Measurements from ENCODE around the gene MAP2K3.

Gene MAP2K3

DNA sequence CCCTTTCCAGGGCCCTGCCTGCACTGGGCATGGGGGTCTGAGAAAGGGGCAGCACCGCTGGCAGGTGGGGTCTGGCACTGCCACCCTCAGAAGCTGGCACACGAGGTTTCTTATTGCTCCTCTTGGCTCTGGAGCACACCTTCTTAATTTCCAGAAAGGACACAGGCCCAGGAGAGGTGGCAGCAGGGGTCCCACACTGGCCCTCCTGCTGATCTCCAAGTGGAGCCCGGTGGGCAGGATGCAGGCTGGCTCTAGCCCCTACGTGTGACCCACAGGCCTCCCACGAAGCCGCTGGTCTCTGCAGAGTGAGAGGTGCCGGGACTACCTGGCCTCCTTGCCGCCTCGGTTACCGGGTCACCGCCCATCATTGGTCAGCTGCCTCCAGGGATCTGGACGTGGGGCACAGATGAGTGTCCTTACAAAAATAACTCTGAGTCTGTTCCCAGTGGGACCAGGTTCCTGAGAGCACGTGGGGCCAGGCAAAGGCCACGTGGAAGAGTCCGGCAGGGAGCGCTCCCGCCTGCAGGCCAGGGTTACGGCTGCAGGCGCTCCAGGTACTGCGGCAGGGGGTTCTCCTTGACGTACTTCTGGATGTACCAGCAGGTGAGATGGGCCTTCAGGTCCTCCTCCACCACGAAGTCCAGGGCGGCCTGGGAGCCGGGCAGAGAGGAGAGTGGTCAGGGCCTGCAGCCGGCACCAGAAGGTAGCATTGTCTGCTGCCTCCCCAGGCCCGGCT, 41.6 kb upstream of the MAP2K3 start:
- DNase-seq (ENCODE audit: low read depth): no peak
- TF ChIP-seq, protein P1, sequence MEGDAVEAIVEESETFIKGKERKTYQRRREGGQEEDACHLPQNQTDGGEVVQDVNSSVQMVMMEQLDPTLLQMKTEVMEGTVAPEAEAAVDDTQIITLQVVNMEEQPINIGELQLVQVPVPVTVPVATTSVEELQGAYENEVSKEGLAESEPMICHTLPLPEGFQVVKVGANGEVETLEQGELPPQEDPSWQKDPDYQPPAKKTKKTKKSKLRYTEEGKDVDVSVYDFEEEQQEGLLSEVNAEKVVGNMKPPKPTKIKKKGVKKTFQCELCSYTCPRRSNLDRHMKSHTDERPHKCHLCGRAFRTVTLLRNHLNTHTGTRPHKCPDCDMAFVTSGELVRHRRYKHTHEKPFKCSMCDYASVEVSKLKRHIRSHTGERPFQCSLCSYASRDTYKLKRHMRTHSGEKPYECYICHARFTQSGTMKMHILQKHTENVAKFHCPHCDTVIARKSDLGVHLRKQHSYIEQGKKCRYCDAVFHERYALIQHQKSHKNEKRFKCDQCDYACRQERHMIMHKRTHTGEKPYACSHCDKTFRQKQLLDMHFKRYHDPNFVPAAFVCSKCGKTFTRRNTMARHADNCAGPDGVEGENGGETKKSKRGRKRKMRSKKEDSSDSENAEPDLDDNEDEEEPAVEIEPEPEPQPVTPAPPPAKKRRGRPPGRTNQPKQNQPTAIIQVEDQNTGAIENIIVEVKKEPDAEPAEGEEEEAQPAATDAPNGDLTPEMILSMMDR (conservative IDR thresholded peaks at IDR 0.05; ENCODE audit: low read length): no peak
- H3K4me3 ChIP-seq (ENCODE audit: low read length): no peak overlapping the region

DNA sequence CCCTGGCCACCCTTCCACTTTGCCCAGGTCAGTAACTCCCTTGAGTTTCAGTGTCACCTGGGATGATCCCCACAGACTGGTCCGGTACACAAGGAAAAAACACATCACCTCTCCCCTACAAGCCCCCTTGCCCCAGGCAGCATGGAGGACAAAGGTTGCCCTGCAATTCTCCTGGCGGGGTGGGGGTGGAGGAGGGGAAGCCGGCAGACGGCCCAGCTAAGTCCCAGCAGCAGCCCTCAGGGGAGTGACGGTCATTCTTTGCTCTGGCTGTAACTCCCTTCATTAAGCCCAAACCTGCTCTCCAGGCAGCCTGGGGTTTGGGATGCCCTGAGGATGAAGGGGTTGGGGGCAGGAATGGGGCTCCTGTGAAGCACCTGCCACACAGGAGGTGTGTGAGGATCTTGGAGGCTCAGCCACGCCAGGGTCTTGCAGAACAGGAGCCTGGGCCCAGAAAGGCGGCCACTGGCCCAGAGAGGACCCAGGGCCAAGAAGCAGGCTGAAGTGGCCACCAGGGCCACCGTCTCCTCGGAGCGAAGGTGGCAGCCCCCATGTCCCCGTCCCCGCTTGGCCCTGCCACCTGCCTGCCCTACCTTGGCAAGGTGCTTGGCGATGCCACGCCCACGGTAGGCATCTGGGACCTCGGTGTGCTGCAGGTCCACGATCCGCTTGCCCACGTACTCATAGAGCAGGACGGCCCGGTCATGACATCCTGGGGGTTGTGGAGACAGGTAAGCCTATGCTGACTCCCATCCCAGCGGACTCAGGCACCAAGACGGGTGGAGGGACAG, 40.8 kb upstream of the MAP2K3 start:
- TF ChIP-seq, protein P1 (conservative IDR thresholded peaks at IDR 0.05; ENCODE audit: low read length): no peak
- DNase-seq (ENCODE audit: low read depth): no peak
- H3K4me3 ChIP-seq (ENCODE audit: low read length): no peak overlapping the region

GRCh38 chr17:21245639-21246084, 38.8 kb upstream of the MAP2K3 start:
- H3K4me3 ChIP-seq (ENCODE audit: low read length): no peak overlapping the region
- no peak for DNase-seq (ENCODE audit: low read depth)
- TF ChIP-seq, protein P1 (conservative IDR thresholded peaks at IDR 0.05; ENCODE audit: low read length): no peak

DNA sequence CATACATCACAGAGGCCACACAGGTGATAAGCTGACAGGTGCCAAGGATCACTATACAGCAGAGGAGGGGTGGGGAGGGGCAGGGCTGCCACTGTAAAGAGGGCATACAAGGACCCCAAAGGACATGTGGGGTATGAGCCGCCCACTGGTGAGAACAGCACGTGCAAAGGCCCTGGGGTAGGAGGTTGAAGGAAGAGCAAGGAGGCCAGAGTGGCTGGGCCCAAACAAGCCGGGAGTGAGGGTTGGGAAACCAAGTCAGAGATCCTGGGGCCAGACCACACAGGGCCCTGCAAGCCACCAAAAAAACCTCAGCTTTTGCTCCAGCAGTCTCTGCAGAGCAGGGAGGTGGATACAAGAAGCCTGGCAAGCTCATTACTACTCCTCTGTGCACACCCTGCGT, 37.8 kb upstream of the MAP2K3 start:
- DNase-seq (ENCODE audit: low read depth): no peak
- TF ChIP-seq, protein P1 (conservative IDR thresholded peaks at IDR 0.05; ENCODE audit: low read length): no peak
- no peak overlapping the region for H3K4me3 ChIP-seq (ENCODE audit: low read length)

DNA sequence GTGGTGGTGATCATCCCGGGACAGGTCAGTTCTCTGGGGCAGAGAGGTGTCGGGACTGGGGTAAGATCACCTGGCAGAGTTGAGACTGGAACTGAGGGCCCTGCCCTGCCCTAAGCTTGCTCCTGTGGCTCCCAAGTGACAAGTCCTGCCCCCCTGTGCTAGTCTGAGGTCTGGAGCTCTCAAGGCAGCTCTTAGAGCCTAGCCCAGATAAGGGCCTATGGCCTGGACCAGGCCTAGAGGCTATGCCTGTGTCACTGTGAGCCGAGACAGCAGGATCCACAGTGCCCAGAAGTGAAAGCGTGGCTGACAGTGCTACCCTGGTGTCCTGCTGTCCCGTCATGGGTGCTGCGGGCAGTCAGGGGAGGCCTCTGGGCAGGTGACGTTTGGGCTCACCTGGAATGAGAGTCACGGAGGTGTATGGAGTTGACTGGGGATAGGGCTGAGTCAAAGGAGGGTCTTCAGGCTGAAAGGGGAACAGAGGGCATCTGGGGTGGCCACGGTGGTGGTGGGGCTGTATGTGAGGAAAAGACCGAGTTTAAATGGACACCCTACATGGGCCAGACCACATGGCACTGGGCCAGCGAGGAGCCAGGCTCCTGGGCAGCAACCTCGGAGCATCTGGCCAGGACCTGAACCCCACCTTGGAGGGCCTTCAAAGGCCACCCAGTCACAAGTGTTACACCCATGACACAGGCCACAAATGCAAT, 36.8 kb upstream of the MAP2K3 start:
- H3K4me3 ChIP-seq (ENCODE audit: low read length): no peak overlapping the region
- DNase-seq (ENCODE audit: low read depth): no peak
- TF ChIP-seq, protein P1 (conservative IDR thresholded peaks at IDR 0.05; ENCODE audit: low read length): no peak

DNA sequence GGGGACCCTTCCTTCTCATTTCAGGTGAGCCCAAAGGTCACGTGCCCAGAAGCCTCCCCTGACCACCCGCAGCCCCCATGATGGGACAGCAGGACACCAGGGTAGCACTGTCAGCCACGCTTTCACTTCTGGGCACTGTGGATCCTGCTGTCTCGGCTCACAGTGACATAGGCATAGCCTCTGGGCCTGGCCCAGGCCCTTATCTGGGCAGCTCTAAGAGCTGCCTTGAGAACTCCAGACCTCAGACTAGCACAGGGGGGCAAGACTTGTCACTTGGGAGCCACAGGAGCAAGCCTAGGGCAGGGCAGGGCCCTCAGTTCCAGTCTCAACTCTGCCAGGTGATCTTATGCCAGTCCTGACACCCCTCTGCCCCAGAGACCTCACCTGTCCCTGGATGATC, 36.0 kb upstream of the MAP2K3 start:
- no peak for DNase-seq (ENCODE audit: low read depth)
- H3K4me3 ChIP-seq (ENCODE audit: low read length): no peak overlapping the region
- TF ChIP-seq, protein P1 (conservative IDR thresholded peaks at IDR 0.05; ENCODE audit: low read length): no peak
